Endothelial cell of umbilical vein (primary cell): Measurements from ENCODE around the gene CUEDC1.

Source experiments
- EZH2 ChIP-seq: IDR thresholded peaks from 2 replicates; pipeline ENCODE4 v1.6.1; 2012; ENCODE audit warnings: borderline replicate concordance, low read depth, mild to moderate bottlenecking, moderate library complexity, low read length, inconsistent platforms; ENCODE audit not compliant: severe bottlenecking
- FOS ChIP-seq: IDR thresholded peaks from 2 replicates; pipeline ENCODE4 v1.6.1; 2011; ENCODE audit warnings: mild to moderate bottlenecking, low read length, moderate library complexity, borderline replicate concordance; ENCODE audit not compliant: insufficient read depth
- MYC ChIP-seq: IDR thresholded peaks from one replicate; pipeline ENCODE4 v1.6.1; 2011; ENCODE audit warnings: mild to moderate bottlenecking, low read depth, low read length
- POLR2A ChIP-seq: IDR thresholded peaks from 2 replicates; pipeline ENCODE4 v1.6.1; 2012; ENCODE audit warnings: low read depth, mild to moderate bottlenecking, control low read depth, low read length
- TF ChIP-seq, protein P1 (sequence below), 2 donors: IDR thresholded peaks; 1 replicate in 1 of 2; 2 replicates in 1 of 2; pipeline ENCODE4 v1.5.1; 2011; ENCODE audit warnings: low read length in 2 of 2, mild to moderate bottlenecking in 2 of 2, moderate library complexity in 2 of 2, control low read depth in 1 of 2, inconsistent platforms in 1 of 2, low read depth in 1 of 2; ENCODE audit not compliant: insufficient read depth in 1 of 2; ENCODE audit errors: extremely low read depth in 1 of 2
- TF ChIP-seq, protein P2 (sequence below): IDR thresholded peaks from 2 replicates; pipeline ENCODE4 v1.6.1; 2011; ENCODE audit not compliant: insufficient read depth, insufficient read length

DNA sequence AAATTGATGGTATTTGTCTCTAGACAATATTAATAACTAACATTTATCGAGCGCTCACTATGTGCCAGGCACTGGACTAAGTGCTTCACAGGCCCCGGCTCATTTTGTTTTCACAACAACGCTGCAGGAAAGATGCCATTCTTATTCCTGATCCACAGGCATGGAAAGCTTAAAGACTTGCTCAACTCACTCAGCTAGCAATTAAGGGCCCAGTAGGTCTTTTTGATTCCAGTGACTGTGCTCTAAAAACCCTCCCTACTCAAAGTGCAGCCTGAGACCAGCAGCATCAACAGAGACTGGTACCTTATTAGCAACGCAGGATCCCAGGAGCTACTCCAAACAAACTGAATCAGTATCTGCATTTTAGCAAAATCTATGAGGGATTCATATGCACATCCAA is 35.3 kb downstream of the CUEDC1 start:
- TF ChIP-seq, protein P1, sequence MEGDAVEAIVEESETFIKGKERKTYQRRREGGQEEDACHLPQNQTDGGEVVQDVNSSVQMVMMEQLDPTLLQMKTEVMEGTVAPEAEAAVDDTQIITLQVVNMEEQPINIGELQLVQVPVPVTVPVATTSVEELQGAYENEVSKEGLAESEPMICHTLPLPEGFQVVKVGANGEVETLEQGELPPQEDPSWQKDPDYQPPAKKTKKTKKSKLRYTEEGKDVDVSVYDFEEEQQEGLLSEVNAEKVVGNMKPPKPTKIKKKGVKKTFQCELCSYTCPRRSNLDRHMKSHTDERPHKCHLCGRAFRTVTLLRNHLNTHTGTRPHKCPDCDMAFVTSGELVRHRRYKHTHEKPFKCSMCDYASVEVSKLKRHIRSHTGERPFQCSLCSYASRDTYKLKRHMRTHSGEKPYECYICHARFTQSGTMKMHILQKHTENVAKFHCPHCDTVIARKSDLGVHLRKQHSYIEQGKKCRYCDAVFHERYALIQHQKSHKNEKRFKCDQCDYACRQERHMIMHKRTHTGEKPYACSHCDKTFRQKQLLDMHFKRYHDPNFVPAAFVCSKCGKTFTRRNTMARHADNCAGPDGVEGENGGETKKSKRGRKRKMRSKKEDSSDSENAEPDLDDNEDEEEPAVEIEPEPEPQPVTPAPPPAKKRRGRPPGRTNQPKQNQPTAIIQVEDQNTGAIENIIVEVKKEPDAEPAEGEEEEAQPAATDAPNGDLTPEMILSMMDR (IDR thresholded peaks at IDR 0.05; ENCODE audit: extremely low read depth in 1 of 2, insufficient read depth in 1 of 2, low read depth in 1 of 2, low read length in 2 of 2) = no peak
- TF ChIP-seq POLR2A (no peak), FOS (no peak), MYC (no peak), EZH2 (no peak)
- TF ChIP-seq, protein P2, sequence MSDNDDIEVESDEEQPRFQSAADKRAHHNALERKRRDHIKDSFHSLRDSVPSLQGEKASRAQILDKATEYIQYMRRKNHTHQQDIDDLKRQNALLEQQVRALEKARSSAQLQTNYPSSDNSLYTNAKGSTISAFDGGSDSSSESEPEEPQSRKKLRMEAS = no peak
